HG02588 (cell line): ENCODE results near the gene ZNF521.

Experiments used
- ATAC-seq: cut with Tn5 transposase; IDR thresholded peaks from one replicate; pipeline ENCODE4 v1.9.1; 2021; ENCODE audit warnings: mild to moderate bottlenecking, moderate library complexity; ENCODE audit not compliant: unreplicated experiment

Gene ZNF521

DNA sequence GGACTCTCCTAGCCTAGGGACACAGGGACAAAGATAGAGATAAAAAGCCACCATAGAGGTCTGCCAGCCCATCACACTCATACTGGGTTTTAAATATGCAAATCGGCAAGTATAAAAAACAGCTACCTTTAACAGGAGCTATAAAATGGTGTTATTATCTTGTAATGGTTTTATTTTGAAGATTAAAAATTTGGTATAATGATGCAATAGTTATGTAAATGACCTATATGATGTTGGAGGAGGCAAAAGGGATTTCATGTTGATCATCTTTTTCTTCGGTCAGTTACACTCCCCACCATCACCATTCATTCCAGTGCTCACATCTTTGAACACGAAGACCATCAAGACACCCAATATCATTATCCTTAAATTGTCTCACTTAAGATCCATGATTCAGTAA is 11.2 kb downstream of the ZNF521 start:
- no peak for ATAC-seq

DNA sequence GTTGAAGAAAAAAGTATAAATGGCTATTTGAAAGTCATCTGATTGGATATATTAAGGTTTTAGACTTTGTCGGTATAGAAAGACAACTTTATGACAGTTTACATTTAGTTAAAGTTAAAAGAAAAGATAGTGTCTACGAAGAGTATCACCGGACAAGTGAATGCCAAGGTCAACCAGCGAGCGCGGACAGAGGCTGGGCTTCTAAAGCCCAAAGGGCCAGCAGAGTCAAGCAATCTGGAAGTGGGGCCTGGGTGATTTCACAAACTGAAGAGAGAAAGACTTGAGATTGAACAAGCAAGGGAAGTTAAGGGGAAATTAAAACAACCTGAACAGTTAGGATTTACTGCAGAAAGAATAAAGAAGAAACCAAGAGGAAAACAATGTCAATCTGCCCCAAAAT is 16.3 kb downstream of the ZNF521 start:
- ATAC-seq = no peak

DNA sequence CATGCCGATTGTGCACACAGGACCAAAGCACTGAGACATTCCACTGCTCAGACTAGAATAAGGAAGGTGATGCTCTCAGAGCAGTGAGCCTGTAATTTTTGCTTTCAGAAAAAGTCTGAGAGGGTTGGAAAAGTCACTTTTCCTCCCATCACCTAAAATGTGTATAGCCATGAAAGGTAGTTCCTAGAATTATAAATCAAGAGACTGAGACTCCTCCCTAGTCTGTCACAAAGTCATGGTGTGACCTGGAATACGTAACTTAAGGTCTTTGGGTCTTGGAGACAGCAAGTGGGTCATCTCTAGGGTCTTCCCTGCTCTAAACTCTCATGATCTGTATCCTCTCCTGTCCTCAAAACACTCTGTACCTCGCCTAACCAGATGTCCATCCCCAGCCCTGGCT is 16.9 kb downstream of the ZNF521 start:
- no peak for ATAC-seq

DNA sequence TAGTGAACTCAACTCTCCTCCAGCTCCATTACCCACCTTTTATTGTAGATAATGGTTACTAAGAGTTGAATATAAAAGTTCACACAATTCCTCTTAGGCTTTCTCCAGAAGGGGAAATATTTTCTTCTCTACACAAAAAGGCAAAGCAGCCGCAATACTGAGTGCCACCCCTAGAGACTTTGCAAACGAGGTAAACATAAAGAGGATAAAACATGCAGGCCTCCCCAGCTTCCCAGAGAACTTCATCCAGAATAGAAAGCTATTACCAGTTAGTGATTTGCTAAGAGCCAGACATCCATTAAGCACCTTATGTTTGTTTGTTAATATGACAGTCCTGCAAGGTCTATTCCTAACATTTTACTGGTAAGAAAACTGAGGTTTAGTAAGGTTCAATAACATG is 17.4 kb downstream of the ZNF521 start:
- no peak for ATAC-seq

DNA sequence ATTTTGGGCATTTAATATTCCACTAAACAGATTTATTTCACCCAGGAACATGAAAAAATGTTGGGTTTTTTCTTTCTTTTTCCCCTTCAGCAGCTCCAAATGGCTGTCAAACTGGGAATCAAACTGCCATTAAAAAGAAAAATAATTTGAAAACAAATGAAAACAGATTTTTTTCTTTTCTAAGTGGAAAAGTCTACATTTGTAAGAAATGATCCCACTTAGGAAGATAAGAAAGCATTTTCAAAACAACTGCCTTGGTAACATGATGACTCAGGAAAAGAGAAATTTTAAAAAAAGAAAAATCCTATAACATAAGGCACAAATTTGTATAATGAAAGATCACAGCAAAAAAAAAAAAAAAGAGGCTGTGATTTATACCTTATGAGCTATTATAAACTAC is 20.0 kb downstream of the ZNF521 start:
- no peak for ATAC-seq

DNA sequence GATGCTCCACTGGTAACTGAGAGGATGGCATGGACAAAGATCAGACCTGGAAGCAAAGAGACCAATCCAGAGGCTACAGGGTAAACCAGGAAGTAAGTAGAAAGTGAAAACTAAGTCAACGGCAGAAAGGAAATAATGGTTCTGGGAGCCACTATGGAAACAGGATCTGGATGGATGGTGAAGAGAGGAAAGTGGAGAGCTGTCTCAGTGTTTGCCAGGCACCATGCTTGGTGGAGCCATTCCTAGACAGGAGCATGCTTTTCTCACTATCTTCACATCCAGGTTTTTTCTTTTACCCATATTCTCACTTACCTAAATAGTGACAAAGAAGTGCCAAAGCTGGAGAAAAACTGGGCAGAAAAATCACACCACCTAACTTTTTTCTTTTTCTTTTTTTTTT is 22.2 kb downstream of the ZNF521 start:
- no peak for ATAC-seq

DNA sequence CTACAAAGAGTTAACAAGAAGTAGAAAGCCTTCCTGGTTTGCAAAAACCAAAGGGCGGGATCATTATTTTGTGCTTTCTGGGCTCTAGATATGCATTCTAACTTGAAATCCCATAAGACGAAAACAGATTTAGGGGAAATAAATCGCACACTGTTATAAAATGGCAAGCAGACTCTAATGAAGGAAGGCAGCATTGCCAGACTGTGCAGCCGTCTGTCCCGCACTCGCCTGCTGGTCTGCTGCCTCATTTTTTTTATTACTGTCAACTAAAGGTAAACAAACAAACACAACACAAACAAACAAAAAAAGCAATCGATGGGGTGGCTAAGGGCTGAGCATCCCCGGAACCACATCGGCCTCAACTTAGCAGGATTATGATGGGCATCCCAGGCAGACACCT is 24.4 kb downstream of the ZNF521 start:
- ATAC-seq = no peak

DNA sequence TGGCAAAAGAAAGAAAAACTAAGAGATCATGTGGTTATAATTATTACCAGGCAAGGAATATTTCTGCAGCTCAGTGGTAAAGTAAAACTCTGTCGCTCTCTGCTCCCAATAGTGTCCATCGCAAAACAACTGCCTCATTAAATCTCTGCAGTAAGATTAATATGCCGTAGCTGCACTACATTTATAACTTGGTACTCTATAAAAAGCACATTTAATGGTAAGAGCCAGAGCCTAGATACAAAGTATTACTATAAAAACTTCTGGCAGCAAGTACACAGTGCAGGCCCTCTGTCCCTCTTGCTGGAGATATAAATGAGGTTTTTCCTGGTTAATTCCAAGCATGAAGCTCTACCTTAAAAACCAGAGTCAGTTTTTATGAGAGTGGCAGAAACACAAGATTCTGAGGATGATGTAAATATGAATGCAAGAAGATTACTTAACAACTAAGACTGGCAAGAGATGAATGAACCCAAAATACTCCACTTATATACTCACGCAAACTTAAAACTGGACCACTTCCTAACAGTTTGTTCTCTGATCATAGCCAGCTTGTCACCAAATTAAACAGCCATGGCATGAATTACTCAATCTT is 25.5 kb downstream of the ZNF521 start:
- ATAC-seq = no peak

DNA sequence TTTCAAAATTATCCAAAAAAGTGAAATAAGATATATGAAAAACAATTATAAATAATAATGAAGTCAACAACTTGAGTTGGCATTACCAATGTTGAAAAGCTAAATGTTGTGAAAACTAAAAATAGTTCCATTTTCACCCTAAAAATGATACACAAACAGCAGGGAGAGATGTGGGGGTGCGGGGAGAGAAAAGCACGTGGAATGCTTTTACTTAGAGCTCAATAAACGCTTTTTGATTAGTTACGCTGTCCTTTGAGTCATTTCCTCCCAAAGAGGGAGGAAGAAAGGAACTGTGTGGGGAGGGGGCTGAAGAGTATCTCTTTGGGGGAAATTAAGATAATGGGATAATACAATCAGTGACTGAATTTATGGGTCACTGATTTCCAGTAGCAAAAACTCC is 29.2 kb downstream of the ZNF521 start:
- no peak for ATAC-seq

DNA sequence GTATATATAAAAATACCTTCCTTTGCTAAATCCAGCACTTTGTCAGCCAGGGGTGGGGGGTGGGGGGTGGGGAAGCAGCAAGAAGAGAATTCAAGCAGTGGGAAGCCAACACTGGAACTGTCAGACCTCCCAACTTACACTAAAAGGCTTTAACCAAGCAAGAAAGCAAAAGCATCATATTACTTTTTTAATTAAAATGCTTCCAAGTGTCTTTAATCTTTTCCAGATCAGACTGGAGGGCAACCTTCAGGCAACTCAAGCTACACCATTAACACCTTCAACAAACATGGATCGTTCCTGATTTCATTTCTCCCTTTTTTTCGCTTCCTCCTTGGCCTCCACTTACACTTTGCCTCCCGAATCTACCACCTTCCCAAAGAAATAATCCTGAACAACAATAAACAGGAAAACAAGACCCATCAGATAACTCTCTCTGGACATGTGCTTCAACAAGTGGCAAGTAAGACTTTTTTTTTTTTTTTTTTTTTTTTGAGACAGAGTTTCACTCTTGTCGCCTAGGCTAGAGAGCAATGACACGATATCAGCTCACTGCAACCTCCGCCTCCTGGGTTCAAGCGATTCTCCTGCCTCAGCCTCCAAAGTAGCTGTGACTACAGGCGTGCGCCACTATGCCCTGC is 35.5 kb downstream of the ZNF521 start:
- no peak for ATAC-seq

DNA sequence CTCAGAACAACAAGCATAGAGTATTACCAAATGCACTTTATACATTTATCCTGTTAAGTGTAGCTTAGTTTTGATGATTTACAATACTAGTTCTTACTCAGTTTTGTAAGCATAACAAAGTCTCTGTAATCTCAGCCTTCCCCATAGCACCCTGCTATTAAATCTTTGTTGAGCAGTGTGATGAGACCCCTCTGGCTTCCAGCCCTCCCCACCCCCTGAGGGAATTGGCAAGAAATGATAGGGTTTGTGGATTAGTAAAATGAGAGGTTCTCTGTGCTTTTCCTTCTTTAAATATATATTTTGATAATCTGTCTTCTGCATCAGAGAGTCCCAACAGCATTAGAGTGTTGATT is 37.2 kb downstream of the ZNF521 start:
- ATAC-seq = no peak

DNA sequence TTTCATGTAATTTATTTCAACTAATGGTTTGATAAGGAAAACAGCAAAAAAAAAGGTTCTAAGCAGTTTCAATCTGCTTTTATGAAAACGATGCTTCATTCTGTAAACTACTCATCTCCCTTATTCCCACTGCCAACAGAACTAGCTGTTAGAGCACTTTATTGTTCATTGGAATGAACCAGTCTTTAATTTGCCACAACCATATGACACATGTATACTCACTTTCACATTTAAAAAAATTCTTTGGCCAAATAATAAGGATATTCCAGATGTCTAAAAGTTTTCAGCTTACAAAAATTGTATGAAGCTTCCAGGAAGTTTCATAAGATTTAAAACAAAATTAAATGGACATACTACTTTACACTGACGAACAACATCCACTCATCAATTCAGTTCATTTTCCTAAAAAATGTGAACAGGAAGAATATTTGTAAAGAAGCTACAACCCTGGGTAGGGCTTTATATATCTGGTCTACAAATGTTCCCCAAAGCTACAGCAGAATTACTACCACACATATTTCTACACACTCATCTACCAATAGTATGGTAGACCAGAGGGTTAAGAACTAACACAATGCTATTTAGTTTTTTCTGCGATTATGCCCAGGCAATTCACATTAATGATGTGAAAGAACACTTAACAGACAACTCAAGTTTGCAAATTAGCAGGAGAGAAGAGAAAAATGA is 37.7 kb downstream of the ZNF521 start:
- ATAC-seq = no peak

DNA sequence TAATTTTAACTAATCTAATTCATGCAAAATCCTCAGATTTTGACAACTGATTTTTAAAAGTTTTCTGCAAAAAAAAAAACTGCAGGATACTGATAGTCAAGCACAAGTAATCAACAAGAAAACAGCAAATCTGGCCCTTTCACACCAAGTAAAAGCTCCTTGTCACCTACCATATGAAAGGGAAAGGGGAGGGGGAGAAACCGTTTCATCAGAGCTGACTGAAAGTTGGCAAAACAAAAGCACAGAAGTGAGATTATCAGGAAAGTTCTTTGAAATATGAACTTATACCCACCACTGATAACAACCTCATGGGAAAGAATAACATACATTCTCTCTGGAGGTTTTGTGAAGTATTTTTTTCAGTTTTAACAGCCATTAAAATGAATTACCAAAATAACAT is 38.7 kb downstream of the ZNF521 start:
- ATAC-seq = no peak

DNA sequence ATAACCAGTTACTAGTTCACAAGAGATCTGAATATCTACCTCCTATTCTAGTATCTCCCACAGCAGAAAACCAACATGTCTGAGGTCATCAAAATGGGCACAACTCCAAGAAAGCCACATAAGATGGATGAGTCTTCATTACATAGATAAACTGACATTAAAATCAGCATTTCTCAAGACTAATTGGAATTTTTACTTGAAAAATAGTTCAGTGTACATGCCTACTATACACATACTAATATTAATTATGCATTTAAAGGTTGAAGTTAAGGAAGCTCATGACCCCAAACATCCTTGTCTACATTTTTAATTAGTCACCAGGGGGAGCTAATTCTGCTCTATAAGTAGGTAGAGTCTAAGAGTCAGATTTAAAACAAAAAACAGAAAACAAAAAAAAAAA is 41.9 kb downstream of the ZNF521 start:
- no peak for ATAC-seq

DNA sequence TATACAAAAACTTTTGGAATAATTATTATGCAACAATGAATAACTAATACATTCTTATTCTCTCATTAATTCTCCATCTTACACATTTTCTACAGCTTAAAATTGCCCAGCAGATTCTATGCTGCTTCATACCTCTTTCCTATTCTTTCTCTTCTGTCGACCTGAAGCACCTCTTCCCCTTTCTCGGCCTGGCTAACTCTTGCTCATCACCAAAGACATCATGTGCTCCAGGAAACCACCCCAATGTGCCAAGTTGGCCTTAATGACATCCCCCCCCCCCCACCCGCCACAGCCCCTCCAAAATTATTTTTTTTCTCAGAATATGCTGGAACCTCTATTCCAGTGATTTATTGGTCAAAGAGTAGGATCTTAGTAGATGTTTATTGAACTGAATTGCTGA is 43.6 kb downstream of the ZNF521 start:
- no peak for ATAC-seq

DNA sequence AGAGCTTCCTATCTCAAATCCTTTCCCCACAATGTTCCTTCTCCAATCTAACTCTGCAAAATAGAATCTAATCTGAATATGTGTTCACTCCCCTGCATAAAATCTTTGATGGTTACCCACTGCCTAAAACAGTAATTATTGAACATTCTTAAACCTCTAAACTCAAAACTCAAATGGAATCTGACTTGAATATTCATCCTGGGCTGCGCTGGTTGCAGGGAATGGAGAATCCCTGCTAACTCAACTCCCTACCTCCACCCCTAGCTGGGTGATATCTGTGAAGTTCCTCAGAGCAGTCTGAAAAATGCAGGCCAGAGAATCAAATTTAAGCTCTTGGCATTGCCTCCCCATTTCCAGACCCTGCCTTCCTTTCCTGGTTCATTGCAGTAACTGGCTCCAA is 44.8 kb downstream of the ZNF521 start:
- ATAC-seq = no peak

DNA sequence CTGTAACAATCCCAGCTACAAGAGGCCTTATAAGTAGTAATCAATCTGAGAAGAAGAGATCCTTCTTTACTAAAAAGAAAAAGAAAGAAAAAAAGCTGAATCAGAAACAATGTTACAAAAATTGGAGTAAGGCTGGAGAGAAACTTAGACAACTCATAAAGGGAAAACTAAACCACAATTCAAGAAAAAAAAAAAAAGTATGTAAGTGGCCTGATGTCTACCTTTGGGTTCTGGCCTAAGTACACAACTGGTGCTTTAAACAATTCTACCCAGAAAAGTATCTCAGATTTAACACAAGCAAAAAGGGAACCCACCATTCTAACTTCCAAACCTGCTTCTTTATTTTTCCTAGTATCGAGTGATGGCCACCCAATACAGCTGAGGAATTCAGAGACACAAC is 45.3 kb downstream of the ZNF521 start:
- ATAC-seq = no peak

DNA sequence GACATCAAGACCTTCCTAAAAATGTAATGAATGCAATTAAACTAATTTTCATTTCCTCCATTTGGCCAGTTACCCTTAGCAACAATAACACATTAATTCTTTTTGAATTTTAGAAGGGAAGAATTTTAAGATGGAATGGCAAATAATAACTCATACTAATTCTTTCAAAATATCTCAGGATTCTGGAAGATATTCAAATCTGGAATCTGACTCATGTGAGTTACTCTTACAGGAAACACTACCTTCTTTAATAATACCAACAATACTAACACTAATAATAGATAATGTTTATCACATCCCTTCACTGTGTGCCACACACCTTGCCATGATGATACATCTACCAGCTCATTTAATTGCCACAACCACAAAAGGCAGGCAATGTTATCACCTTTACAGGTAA is 46.4 kb downstream of the ZNF521 start:
- ATAC-seq = no peak

DNA sequence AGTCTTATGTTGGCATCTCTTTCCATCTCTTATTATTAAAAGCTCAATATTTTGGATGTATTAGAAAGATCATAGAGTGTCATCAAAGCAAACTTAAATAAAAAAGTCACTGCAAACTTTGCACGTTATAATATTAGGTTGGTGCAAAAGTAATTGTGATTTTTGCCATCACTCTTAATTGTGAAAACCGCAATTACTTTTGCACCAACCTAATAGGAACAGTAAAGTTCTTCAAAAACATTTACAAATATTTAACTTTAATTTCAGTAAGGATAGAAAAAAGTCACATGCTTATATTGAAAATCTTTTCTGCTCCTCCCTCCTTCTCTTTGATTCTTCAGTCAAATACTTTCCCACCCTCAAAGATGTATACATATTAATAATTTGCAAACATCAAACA is 51.5 kb downstream of the ZNF521 start:
- ATAC-seq = no peak

DNA sequence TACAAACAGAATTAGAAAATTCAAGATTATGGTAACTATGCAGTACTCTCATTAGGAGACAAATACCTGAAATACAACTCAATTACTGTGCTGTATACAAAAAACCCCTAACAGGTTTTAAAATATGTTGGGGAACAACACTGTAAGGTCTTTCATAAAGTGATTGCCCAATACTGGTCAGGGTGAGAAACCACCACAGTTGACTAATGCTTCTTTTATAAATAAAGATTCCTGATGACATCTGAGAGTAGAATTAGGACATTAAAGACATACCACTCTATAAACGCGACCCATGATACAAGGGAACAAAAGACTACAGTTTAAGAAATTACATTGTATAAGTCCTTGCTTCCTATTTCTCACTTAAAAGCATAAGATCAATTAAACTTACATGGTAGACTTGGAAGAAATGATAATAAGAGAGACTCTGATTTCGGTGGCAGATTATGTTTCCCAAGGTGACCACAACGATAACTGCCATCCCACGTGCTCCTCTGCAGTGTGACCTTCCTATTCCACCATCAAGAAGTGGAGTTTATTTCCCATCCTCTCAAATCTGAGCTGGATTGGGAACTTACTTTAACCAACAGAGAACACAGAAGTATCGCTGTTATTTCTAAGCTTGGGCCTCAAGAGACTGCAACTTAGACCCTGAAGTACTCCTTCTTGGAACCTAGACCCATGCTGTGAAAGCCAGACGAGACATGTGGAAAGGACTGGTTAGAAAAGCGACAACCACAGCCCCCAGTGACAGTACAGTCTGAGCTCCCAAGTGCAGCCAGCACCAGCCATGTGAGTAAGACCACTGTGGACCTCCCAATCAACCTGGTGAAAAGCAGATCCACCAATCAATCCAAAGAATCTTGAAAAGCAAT is 52.3 kb downstream of the ZNF521 start:
- no peak for ATAC-seq

DNA sequence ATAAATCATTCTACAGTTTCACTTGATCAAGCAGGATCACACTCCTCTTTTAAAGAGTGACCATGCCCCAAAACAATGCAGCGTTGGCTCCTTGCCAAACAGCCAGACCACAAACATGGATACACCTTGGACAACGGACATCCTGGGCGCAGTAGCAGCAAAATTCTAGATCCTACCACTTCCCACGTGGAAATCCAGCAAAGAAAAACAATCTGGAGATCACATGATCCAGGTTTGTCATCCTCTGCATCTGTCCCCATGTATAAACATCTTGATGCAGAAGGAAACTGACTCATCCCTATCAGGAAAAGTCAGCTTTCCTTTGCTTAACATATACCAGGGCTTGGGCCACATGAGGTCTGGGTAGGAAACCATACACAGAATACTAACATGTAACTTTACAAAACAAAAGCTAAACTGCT is 53.1 kb downstream of the ZNF521 start:
- ATAC-seq = no peak

DNA sequence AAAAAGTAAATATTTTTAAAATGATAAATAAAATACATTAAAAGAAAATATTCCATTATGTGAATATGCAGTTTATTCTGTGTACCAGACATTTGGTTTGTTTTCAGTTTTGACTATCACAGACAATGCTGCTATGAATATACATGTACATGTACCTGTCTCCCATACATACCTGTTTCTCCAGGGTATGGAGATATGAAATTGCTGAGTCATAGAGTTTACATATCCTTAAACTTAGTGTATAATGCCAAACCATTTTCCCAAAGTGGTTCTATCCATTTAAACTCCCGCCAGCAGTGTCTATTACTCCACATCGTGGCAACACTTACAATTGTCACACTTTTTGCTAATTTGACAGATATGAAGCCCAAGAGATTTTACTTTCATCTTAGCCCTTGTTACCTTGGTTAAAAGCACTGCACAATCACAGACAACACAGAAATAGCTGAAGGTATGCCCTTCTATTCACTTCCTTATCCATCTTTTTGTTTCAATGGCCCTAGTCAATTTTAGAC is 56.3 kb downstream of the ZNF521 start:
- ATAC-seq = no peak
